Measurements from ENCODE around the gene TRIM24.

The TRIM24 gene

GRCh38 chr7:138579136-138579535 lies 119.1 kb downstream of the TRIM24 start:
- ChIA-PET CTCF (no interaction called here), POLR2A (no interaction called here)
- H3K4me3 ChIP-seq (ENCODE audit: low read depth, low read length): no peak overlapping the region
- no peak for TF ChIP-seq CTCF (IDR thresholded peaks at IDR 0.05; ENCODE audit: insufficient read depth, low read length, missing control alignments)
- no peak for DNase-seq (ENCODE audit: low read depth, low spot score)

GRCh38 chr7:138579671-138580070 lies 119.6 kb downstream of the TRIM24 start:
- ChIA-PET POLR2A (no interaction called here), CTCF (no interaction called here)
- H3K4me3 ChIP-seq (ENCODE audit: low read depth, low read length): no peak overlapping the region
- TF ChIP-seq CTCF (IDR thresholded peaks at IDR 0.05; ENCODE audit: insufficient read depth, low read length, missing control alignments): no peak
- no peak for DNase-seq (ENCODE audit: low read depth, low spot score)

GRCh38 chr7:138581065-138581464 lies 121.0 kb downstream of the TRIM24 start:
- CTCF ChIA-PET: no interaction called here
- H3K4me3 ChIP-seq (ENCODE audit: low read depth, low read length): no peak overlapping the region
- DNase-seq (ENCODE audit: low read depth, low spot score): no peak
- no peak for TF ChIP-seq CTCF (IDR thresholded peaks at IDR 0.05; ENCODE audit: insufficient read depth, low read length, missing control alignments)
- POLR2A ChIA-PET: no interaction called here

GRCh38 chr7:138584283-138584682 lies 124.2 kb downstream of the TRIM24 start:
- CTCF ChIA-PET: no interaction called here
- DNase-seq (ENCODE audit: low read depth, low spot score): no peak
- no peak for TF ChIP-seq CTCF (IDR thresholded peaks at IDR 0.05; ENCODE audit: insufficient read depth, low read length, missing control alignments)
- POLR2A ChIA-PET: interaction anchor here (0.6 to 0.8 kb wide), 2 partner anchors 10 to 521 kb away, joined by 3 read pairs; no protein-coding TSS in a partner anchor
- no peak overlapping the region for H3K4me3 ChIP-seq (ENCODE audit: low read depth, low read length)

GRCh38 chr7:138584696-138585095 lies 124.6 kb downstream of the TRIM24 start:
- no peak for TF ChIP-seq CTCF (IDR thresholded peaks at IDR 0.05; ENCODE audit: insufficient read depth, low read length, missing control alignments)
- CTCF ChIA-PET: no interaction called here

GRCh38 chr7:138585283-138585993 lies 125.4 kb downstream of the TRIM24 start:
- no peak for TF ChIP-seq CTCF (IDR thresholded peaks at IDR 0.05; ENCODE audit: insufficient read depth, low read length, missing control alignments)
- POLR2A ChIA-PET: no interaction called here
- no peak for DNase-seq (ENCODE audit: low read depth, low spot score)
- CTCF ChIA-PET: no interaction called here
- H3K4me3 ChIP-seq (ENCODE audit: low read depth, low read length): no peak overlapping the region

More at GRCh38 chr7:138584696-138585095, 124.6 kb downstream of the TRIM24 start:
- no peak overlapping the region for H3K4me3 ChIP-seq (ENCODE audit: low read depth, low read length)
- no peak for DNase-seq (ENCODE audit: low read depth, low spot score)
- POLR2A ChIA-PET: interaction anchor here (0.6 to 0.8 kb wide), 2 partner anchors 10 to 522 kb away, joined by 3 read pairs; no protein-coding TSS in a partner anchor
